HL-60 (cell line): ENCODE results near the gene OSBPL6.

Experiments
- DNase-seq, 2 experiments: peaks; one replicate each; pipeline ENCODE4 v3.0.0-alpha.2; 2010 to 2020; ENCODE audit warnings: low read depth in 1 of 2, low spot score in 1 of 2
- H3K27ac ChIP-seq: fragments of 250-450 bp; sonication (Bioruptor Pico); replicated peaks from 2 replicates; pipeline ENCODE4 v1.5.1; 2020; ENCODE audit warnings: mild to moderate bottlenecking, moderate library complexity
- H3K27me3 ChIP-seq: fragments of 250-450 bp; sonication (Bioruptor Pico); 2 replicates; pipeline ENCODE4 v1.5.1; 2021; ENCODE audit warnings: mild to moderate bottlenecking, moderate library complexity; ENCODE audit not compliant: insufficient read depth, poor library complexity, severe bottlenecking
- H3K4me3 ChIP-seq: replicated peaks from 2 replicates; pipeline ENCODE4 v1.5.1; 2011; ENCODE audit warnings: mild to moderate bottlenecking, control low read depth, low read length; ENCODE audit not compliant: insufficient read depth
- CTCF ChIP-seq: IDR thresholded peaks from one replicate; pipeline ENCODE4 v1.5.1; 2011; ENCODE audit warnings: low read length, control low read depth, inconsistent platforms; ENCODE audit not compliant: insufficient read depth
- GABPA ChIP-seq: IDR thresholded peaks from 2 replicates; pipeline ENCODE4 v1.6.1; 2012; ENCODE audit warnings: low read depth
- POLR2AphosphoS5 ChIP-seq: IDR thresholded peaks from 2 replicates; pipeline ENCODE4 v1.6.1; 2012; ENCODE audit warnings: low read depth
- REST ChIP-seq: IDR thresholded peaks from 2 replicates; pipeline ENCODE4 v1.6.1; 2012; ENCODE audit warnings: low read depth; ENCODE audit not compliant: insufficient replicate concordance
- SPI1 ChIP-seq: IDR thresholded peaks from 2 replicates; pipeline ENCODE4 v1.6.1; 2012; ENCODE audit warnings: low read depth, mild to moderate bottlenecking, borderline replicate concordance

Gene OSBPL6

GRCh38 chr2:178273787-178274360 lies 79.6 kb downstream of the OSBPL6 start:
- Histone ChIP-seq H3K27me3 (no peaks in the 10 kb centered on the region), H3K4me3 (no peak overlapping the region), H3K27ac (no peak overlapping the region)
- DNase-seq: no peak
- TF ChIP-seq REST (no peak), CTCF (no peak), POLR2AphosphoS5 (no peak), GABPA (no peak), SPI1 (no peak)

- H3K27ac ChIP-seq: no peak overlapping the region; the same call in 1 of the 2 replicates
- peak; percentile 28 to 65 for DNase-seq
Observed at GRCh38 chr2:178275600-178275999, 81.3 kb downstream of the OSBPL6 start.

More at GRCh38 chr2:178275600-178275999, 81.3 kb downstream of the OSBPL6 start:
- Histone ChIP-seq H3K27me3 (no peaks in the 10 kb centered on the region), H3K4me3 (no peak overlapping the region)
- TF ChIP-seq CTCF: no peak
- no peak for TF ChIP-seq REST
- TF ChIP-seq SPI1: peak; percentile 84
- TF ChIP-seq POLR2AphosphoS5: no peak
- no peak for TF ChIP-seq GABPA
